GM19372 (cell line): ENCODE data around the gene UMPS.
"Not testable (repeated sequence)": the region's sequence is repeated elsewhere in the genome, so short reads cannot be mapped to it uniquely, and the experiment has no call there.

Experiments used
- ATAC-seq: cut with Tn5 transposase; IDR thresholded peaks from one replicate; pipeline ENCODE4 v1.9.1; 2021; ENCODE audit warnings: mild to moderate bottlenecking, low read depth, moderate library complexity; ENCODE audit not compliant: unreplicated experiment

UMPS gene

GRCh38 chr3:124776856-124777255 is 46.6 kb downstream of the UMPS start:
- ATAC-seq, result no peak

- ATAC-seq, result no peak
These were observed 47.7 kb downstream of the UMPS start for GRCh38 chr3:124777762-124778470.

GRCh38 chr3:124779116-124779515 is 48.9 kb downstream of the UMPS start:
- ATAC-seq, result no peak

GRCh38 chr3:124779751-124780191 is 49.5 kb downstream of the UMPS start:
- no peak for ATAC-seq

- ATAC-seq, result no peak
These were observed 50.1 kb downstream of the UMPS start for GRCh38 chr3:124780356-124780755.

GRCh38 chr3:124780761-124781475 is 50.7 kb downstream of the UMPS start:
- no peak for ATAC-seq

GRCh38 chr3:124781476-124782376 is 51.5 kb downstream of the UMPS start:
- no peak for ATAC-seq

GRCh38 chr3:124782377-124782712 is 52.1 kb downstream of the UMPS start:
- ATAC-seq, result not testable (repeated sequence)

- no peak for ATAC-seq
These were observed 53.4 kb downstream of the UMPS start for GRCh38 chr3:124783696-124784095.

- peak; percentile 55 for ATAC-seq
These were observed 54.6 kb downstream of the UMPS start for GRCh38 chr3:124784686-124785382.

- no peak for ATAC-seq
These were observed 55.7 kb downstream of the UMPS start for GRCh38 chr3:124785973-124786372.

- ATAC-seq, result no peak
These were observed 56.4 kb downstream of the UMPS start for GRCh38 chr3:124786511-124787241.

- ATAC-seq, result no peak
These were observed 57.4 kb downstream of the UMPS start for GRCh38 chr3:124787476-124788195.

GRCh38 chr3:124788254-124788745 is 58.0 kb downstream of the UMPS start:
- ATAC-seq, result no peak

GRCh38 chr3:124789103-124789502 is 58.9 kb downstream of the UMPS start:
- not testable (repeated sequence) for ATAC-seq

GRCh38 chr3:124791142-124791541 is 60.9 kb downstream of the UMPS start:
- no peak for ATAC-seq

GRCh38 chr3:124791639-124792151 is 61.4 kb downstream of the UMPS start:
- no peak for ATAC-seq

- no peak for ATAC-seq
These were observed 62.2 kb downstream of the UMPS start for GRCh38 chr3:124792341-124793040.
